Left colon (tissue), 2 donors: ENCODE measurements around the gene FUT8. TPM values are rescaled to one million over a fixed set of nuclear protein-coding genes. Genes with fewer than 3 reads are reported as not detected.

Experiments
- ATAC-seq: fragments of 200-7000 bp; cut with Tn5 transposase; one replicate; pipeline ENCODE4 v1.9.1; 2020; ENCODE audit warnings: mild to moderate bottlenecking, moderate library complexity
- DNase-seq, 2 donors: peaks; one replicate each; pipeline ENCODE4 v3.0.0-alpha.2; 2020
- intact Hi-C, 2 donors: fragments of 100-400 bp; cut with DNase I in 1 of 2; cut with micrococcal nuclease in 1 of 2; formaldehyde crosslinking; loops; one replicate each; pipeline versions ENCODE4 v1.11.2 to v1.14.0; 2022; cut with DNase I, micrococcal nuclease
- total RNA-seq, 2 donors: library from RNA; stranded (reverse); fragmentation: NEBNext Ultra II Directional; extraction: Animal tissue kit (Norgen Biotek cat#: 25700); gene quantifications; one replicate each; pipeline ENCODE4 v1.2.1, GENCODE V29; 2021
- donor health status: DM: no; HTN: no; CAD: no.
- donor health status: DM: yes; HTN: yes; CAD: no.

FUT8 gene
- total RNA-seq, 2 donors from 2014 or later, result 22.3 to 27.8 TPM

GRCh38 chr14:65517635-65518542 lies 105.4 kb downstream of the FUT8 start:
- ATAC-seq (no peak), DNase-seq (no peak)
- intact Hi-C loops, result no loop called here

GRCh38 chr14:65528069-65528468 lies 115.5 kb downstream of the FUT8 start:
- intact Hi-C loops, result no loop called here
- ATAC-seq, result no peak
- DNase-seq, result no peak

- no peak for DNase-seq
- no peak for ATAC-seq
- intact Hi-C loops, result no loop called here
Observed at GRCh38 chr14:65531148-65531547, 118.6 kb downstream of the FUT8 start.

- DNase-seq, result no peak
- ATAC-seq, result no peak
- intact Hi-C loops, result no loop called here
Observed at GRCh38 chr14:65533736-65534404, 121.3 kb downstream of the FUT8 start.

GRCh38 chr14:65536781-65537423 lies 124.4 kb downstream of the FUT8 start:
- intact Hi-C loops, result no loop called here
- DNase-seq (no peak), ATAC-seq (no peak)

- intact Hi-C loops, result no loop called here
- no peak for ATAC-seq
- no peak for DNase-seq
Observed at GRCh38 chr14:65548878-65549277, 136.3 kb downstream of the FUT8 start.

GRCh38 chr14:65549429-65549828 lies 136.9 kb downstream of the FUT8 start:
- intact Hi-C loops, result no loop called here
- ATAC-seq (no peak), DNase-seq (no peak)

- intact Hi-C loops, result no loop called here
- no peak for ATAC-seq
- no peak for DNase-seq
Observed at GRCh38 chr14:65550779-65551643, 138.5 kb downstream of the FUT8 start.

GRCh38 chr14:65552724-65553123 lies 140.2 kb downstream of the FUT8 start:
- intact Hi-C loops, result no loop called here
- no peak for ATAC-seq
- no peak for DNase-seq

- DNase-seq, result no peak
- peak; percentile 65 for ATAC-seq
- intact Hi-C loops, result no loop called here
Observed at GRCh38 chr14:65554837-65555236, 142.3 kb downstream of the FUT8 start.

- DNase-seq (no peak), ATAC-seq (peak; percentile 35)
- intact Hi-C loops, result no loop called here
Observed at GRCh38 chr14:65555358-65555757, 142.8 kb downstream of the FUT8 start.

- intact Hi-C loops, result no loop called here
- DNase-seq (no peak), ATAC-seq (no peak)
Observed at GRCh38 chr14:65558363-65558762, 145.8 kb downstream of the FUT8 start.

- no peak for ATAC-seq
- DNase-seq, result no peak
- intact Hi-C loops, result no loop called here
Observed at GRCh38 chr14:65560340-65561027, 148.0 kb downstream of the FUT8 start.

- intact Hi-C loops, result no loop called here
- DNase-seq (no peak), ATAC-seq (no peak)
Observed at GRCh38 chr14:65564370-65564769, 151.8 kb downstream of the FUT8 start.

GRCh38 chr14:65565948-65566347 lies 153.4 kb downstream of the FUT8 start:
- intact Hi-C loops, result no loop called here
- DNase-seq (no peak), ATAC-seq (no peak)

GRCh38 chr14:65566820-65567522 lies 154.4 kb downstream of the FUT8 start:
- ATAC-seq (no peak), DNase-seq (no peak)
- intact Hi-C loops, result no loop called here

- intact Hi-C loops, result no loop called here
- ATAC-seq, result no peak
- DNase-seq, result no peak
Observed at GRCh38 chr14:65574611-65575010, 162.1 kb downstream of the FUT8 start.

- no peak for DNase-seq
- intact Hi-C loops, result no loop called here
- no peak for ATAC-seq
Observed at GRCh38 chr14:65575389-65575788, 162.9 kb downstream of the FUT8 start.
